ACHN (cell line): ENCODE measurements around the gene CERS1.

ENCODE experiments used
- DNase-seq: peaks from one replicate; pipeline ENCODE4 v3.0.0-alpha.2; 2015
- in situ Hi-C: cut with HindIII; loops from 2 replicates; pipeline ENCODE4 v1.10.0; 2017; ENCODE audit warnings: low sequenced_read_pairs, low pct_ligation_motif_present, low pct_unique_long_range_greater_than_20kb

CERS1 gene

DNA sequence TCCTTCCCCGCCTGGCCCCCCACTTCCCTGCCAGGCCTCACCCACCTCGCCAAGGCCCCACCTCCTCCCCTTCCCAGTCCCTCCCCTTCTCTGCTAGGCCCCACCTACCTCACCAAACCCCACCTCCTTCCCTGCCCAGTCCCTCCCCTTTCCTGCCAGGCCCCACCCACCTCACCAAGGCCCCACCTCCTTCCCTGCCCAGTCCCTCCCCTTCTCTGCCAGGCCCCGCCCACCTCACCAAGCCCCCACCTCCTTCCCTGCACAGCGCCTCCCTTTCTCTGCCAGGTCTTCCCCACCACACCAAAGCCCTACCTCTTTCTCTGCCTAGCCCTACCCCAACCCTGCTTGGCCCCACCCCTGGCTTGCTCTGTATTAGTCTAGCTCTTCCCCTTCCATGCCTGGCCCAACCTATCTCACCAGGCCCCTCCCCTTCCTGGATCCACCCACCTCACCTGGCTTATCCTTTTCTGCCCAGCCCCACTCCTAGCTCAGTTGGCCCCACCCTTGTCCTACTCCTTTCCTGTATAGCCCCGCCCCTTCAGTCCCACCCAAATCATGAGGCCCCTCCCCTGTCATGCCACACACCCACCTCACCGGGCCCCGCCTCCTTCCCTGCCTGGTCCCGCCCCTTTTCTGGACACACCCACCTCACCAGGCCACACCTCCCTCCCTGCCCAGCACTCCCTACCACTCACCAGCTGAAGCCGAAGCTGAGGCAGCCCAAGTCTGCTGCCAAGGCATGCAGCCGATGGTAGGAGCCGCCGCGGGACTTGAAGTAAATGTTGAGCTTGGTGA is 16.2 kb downstream of the CERS1 start:
- in situ Hi-C loops: no loop called here
- no peak for DNase-seq

DNA sequence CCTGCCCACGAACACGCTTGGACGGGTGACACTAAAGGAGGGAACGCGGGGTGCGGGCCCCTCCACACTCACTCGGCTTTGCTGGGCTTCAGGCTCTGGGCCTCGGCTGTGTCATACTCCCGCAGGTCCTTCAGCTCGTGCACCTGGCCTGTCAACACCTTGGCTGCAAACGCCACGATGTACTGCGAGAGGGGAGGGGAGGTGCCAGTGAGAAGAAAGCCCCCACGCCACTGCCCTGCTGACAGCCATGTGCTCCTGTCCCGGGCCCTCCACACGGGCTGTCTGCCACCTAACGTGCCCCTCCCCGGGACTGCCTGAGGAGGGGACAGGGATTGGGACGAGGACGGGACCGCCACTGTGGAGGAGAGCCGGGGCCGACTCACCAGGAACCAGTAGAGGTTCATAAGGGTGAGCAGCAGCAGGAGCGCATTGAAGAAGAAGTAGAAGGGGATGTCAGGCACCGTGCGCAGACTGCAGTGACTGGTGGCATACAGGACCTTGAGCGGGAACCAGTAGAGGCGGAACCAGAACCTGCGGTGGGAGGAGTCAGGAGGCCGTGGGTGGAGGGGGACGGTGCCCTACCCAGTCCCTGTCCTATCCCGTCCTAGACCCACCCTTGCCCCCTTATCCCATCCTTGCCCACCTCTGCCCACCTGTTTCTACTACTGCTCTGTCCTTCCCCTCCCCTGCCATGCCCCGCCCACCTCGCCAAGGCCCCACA is 16.9 kb downstream of the CERS1 start:
- in situ Hi-C loops: no loop called here
- DNase-seq: no peak

DNA sequence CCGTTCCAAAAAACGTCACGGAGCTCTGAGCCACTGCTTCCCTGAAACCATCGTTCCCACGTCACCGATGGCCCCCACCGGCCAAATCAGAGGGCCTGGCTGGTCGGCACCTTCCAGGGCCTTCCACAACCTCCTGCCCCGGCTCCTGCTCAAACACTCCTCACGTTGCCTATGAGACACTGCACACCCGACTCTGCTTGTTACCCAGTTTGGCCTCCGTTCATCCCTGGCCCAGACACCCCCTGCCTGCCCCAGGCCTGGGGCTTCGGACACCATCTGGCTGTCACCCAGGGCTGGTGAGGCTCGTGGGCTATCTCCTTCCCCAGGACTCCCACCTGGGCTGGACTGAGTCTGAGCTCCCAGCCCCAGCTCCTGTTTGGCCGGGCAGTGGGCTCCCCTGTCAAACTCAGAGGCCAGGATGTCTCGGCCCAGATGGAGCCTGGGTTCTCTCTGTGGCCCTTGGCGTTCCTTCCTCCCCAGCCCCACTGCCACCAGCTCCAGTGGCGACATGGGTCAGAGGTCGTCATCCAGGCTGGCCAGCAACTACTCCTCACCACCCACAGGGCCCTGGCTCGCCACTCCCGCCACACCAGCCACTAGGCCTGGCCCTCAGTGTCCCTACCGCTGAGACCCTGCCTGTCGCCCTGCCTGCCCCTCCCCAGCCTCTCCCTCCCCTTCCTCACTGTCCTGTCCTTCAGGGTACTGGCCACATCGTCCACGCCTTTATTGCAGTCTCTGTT is 17.7 kb downstream of the CERS1 start:
- no peak for DNase-seq
- in situ Hi-C loops: no loop called here

DNA sequence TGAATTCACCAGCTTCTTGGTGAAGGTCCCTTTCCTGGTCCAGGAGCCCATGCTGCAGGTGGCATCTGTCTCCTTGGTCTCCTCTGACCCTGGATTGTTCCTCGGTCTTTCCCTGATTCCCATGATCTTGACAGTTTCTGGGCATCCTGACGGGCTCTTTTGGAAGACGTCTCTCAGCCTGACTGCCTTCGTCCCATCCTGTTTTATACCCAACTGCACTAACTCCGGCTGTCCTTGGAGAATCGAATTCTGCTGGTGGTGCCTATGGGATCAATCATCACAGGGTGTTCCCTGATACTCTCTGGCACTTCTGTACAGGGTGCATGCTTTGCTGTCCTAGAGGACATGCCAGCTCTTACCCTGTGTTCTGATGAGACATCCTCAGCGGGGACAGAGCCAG is 19.1 kb downstream of the CERS1 start:
- in situ Hi-C loops: no loop called here

DNA sequence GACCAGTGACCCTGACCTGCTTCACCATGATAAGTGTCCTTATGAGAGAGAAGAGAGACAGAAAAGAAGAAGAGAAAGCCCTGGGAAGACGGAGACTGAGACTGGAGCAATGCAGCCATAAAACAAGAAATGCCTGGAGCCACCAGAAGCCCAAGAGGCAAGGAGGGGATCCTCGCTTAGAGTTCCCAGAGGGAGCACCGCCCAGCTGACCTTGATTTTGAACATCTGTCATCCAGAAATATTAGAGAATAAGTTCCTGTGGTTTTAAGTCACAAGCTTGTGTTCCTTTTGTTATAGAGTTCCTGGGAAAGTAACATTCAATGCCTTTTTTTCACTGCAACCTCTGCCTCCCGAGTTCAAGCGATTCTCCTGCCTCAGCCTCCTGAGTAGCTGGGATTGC is 20.2 kb downstream of the CERS1 start:
- in situ Hi-C loops: no loop called here
- DNase-seq: no peak

More for the DNA sequence above, 19.1 kb downstream of the CERS1 start:
- no peak for DNase-seq

DNA sequence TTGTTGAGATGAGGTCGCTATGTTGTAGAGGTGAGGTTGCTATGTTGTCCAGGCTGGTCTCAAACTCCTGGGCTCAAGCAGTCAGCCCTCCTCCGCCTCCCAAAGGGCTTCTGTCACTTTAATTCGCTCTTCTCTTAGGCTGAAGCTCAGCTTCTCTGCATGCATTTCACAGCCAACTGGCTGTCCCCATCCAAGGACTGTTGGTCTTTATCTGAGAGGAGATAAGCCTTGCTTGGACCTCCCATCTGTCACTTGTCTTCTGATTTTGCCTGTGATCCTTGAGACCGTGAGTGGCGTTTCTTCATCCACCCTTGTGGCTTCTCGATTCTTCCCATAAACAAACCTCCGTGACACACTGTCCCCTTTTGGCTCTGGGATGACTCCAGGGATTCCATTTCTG is 24.4 kb downstream of the CERS1 start:
- DNase-seq: no peak
- in situ Hi-C loops: no loop called here

DNA sequence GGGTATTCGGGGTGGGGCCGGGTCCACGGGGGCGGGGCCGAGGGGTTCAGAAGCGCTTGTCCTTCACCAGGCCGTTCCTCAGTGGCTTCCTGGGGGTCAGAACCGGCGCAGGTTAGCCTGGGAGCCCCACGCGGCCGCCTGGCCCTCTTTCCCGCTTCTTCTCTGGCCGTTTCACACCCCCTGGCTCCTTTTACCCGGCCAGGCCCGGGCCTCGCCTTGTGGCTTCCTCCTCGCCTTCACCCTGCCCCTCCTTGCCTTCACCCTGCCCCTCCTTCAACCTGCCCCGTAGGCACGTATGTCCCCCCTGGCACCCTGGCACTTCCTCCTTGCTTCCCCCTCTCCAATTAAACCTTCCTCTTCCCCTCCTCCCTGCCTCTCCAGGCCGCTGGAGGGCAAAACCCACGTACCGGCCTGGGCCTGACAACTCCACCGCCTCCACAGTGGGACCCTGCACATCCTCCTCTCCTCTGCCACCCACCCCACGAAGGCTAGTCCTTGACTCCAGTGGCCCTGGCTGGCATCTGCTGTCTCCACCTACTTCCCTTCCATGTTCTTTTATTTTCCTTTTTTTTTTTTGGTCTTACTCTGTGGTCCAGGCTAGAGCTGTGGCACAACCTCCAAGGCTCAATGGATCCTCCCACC is 25.3 kb downstream of the CERS1 start:
- in situ Hi-C loops: no loop called here
- DNase-seq: no peak

GRCh38 chr19:18869781-18870530 is 26.0 kb downstream of the CERS1 start:
- no peak for DNase-seq
- in situ Hi-C loops: no loop called here

- no peak for DNase-seq
- in situ Hi-C loops: no loop called here
Measured at GRCh38 chr19:18869023-18869618, 26.8 kb downstream of the CERS1 start.

DNA sequence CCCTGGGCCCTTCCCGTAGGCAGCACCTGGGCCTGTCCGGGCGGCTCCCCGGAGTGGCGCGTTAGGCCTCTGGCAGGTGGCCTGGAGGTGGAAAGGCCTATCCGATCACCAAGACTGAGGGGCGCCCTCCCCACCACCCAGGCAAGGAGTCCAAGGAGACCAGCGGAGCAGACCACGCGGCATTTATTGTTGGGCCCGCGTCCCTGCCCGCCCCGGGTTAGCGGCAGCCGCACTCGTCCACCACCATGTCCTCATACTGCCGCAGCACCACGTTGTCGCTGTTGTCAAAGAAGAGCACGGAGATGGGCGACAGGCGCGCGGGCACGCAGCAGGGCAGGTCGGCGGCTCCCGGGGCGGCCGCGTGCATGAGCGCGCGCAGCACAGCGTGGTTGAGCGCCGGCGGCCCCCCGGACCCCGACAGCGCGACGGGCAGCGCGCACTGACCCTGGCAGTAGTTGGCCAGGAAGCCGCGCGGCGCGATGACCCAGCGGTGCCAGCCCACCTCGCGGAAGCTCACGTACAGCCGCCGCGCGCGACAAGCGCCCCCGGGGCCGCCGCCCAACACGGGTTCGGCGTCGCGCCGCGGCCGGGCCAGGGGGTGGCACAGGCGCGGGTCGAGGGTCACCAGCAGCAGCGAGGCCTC is 27.5 kb downstream of the CERS1 start:
- no peak for DNase-seq
- in situ Hi-C loops: no loop called here

DNA sequence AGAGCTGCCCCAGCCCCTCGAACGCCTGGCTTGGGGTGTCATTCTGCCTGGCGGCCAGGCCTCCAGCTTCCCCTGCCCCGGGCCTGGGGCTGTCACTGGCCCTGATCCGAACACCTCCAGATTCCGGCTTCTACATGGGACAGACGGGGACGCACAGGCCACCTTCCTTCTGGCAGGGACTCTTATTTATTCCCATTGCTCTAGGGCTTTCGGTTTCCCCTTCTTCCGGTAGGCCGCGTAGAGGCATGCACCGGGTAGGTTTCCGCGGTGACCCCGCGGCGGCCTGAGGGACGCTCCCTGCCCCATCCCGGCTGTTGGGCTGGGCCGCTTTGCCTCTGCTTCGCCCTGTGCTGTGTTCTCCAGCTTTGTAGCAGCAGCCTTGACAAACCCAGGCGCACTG is 28.2 kb downstream of the CERS1 start:
- in situ Hi-C loops: no loop called here

DNA sequence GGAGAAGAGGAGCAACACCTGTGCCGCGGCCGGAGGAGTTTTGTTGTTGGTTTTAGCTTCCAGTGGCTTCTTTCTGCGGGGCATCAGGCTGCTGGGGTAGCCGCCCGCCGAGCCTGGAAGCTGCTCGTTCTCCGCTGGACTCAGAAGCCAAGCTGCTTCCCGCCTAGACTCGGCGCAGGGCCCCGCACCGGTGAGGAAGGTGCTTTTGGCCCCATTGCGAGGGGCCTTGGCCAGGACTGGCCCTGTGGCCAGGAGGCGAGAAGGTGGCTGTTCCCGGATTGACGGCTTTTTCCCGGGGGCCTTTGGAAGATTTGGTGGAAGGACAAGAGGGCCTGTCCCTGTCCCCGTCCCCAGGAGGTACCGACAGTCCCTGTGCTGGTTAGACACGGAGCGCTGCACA is 28.8 kb downstream of the CERS1 start:
- in situ Hi-C loops: no loop called here

More for the DNA sequence above, 28.2 kb downstream of the CERS1 start:
- DNase-seq: no peak

GRCh38 chr19:18866800-18867123 is 29.2 kb downstream of the CERS1 start:
- in situ Hi-C loops: no loop called here
- DNase-seq: no peak

More for the DNA sequence above, 28.8 kb downstream of the CERS1 start:
- DNase-seq: no peak

DNA sequence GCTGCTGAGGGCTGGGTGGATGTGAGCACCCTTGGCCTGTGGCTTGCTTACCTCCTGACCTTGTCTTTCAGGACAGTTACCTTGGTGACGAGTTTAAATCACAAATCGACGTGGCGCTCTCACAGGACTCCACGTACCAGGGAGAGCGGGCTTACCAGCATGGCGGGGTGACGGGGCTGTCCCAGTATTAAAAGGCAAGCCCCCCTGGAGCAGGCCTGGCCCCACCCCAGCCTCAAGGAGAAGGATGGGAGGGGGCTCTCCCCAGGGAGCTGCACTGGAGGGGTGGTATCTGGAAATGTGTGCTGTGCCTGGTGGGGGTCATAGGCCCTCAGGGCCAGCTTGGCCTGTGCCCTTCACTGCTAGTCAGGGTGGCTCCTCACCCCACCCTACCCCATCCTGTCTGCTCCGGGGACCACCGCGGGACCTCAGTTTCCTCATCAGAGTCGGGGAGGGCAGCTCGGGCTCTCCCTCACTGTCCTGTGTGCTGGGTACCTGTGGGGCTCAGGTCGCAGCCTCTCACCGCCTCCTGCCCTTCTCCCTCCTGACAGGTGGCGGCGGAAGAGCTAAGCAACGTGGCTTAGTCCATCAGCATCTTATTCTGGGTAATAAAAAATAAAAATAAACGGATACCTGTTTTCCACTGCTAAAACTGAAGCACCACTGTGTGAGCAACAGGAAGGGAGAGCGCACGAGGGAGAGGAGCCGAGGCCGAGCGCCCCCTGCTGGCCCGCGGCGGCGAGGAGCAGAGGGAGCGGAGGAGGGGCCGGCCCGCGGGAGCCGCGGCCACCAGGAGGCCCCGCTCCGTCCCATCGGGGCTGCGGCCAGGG is 29.8 kb downstream of the CERS1 start:
- in situ Hi-C loops: no loop called here
- peak; percentile 17 for DNase-seq

DNA sequence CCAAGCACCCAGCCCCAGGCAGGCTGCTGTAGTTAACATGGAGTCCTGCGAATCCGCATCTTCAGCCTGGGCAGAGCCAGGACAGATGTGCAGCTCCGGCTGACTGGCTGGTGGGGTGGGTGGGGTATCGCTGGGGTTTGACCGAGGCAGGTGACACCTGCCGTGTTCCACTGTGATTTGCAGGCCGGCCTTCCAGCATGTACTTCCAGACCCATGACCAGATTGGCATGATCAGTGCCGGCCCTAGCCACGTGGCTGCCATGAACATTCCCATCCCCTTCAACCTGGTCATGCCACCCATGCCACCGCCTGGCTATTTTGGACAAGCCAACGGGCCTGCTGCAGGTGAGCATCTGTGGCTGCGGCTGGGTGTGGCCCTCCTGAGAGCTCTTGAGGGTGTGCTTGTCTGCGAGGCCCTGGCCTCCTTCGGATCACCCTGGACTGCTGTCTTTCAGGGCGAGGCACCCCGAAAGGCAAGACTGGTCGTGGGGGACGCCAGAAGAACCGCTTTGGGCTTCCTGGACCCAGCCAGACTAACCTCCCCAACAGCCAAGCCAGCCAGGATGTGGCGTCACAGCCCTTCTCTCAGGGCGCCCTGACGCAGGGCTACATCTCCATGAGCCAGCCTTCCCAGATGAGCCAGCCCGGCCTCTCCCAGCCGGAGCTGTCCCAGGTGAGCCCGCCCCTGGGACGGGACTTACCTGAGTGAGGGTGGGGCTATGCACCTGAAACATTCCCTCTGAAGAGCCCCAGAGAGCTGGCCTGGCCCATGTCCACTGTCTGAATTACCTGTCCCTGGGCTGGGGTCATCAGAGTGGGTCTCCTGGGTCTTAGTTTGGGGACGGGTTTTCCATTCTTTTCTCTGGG is 30.6 kb downstream of the CERS1 start:
- no peak for DNase-seq
- in situ Hi-C loops: no loop called here

- in situ Hi-C loops: no loop called here
- no peak for DNase-seq
Measured at GRCh38 chr19:18863843-18864362, 32.1 kb downstream of the CERS1 start.
